Measurements from ENCODE around the gene NRXN2. TPM values are rescaled to one million over a fixed set of nuclear protein-coding genes. Genes with fewer than 3 reads are reported as not detected.

NRXN2 gene
- total RNA-seq: 1.6 TPM

DNA sequence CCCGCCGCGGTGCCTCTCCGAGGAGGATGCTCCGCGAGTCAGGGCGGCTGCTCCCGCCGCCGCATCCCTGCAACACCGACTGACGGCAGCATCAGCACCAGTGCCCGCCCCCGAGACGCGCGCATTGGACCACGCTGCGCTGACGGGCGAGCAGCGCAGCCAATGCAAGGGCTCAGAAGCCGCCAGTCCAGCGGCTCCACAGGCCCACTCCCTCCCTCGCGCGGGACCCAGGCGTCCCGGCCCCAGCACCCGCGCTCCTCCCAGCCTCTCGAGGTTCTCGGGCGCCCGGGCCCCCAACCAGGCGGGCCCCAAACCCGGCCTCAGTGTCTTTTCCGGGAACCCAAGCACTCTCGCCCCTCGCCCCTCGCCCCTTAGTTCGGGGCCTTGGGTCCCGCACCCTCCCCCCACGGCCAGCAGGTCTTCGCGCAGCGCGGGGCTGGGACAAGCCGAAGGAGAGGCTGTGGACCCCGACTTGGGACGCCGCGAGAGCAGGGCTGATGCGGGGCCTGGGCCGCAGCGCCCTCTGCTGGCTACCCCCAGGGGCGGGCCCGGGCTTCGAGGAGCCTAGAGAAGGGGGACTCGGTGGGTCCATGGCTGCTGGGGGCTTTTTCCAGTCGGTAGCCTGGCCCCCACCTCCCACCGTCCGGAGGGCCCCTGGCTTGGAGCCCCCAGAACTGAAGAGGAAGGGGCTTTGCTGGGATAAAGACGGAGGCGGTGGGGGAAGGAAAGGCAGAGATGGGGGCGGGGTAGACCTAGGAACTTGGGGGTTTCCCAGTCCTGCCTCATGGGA is at the start of gene NRXN2:
Gene NRXN2 (minus strand): TSS at position 81 of the 790 bp plus-strand sequence. CDS start 9,498 bp downstream, outside the sequence.
- peak; percentile 65 to 78 (median 67) for DNase-seq (ENCODE audit: low read depth in 2 of 3, low spot score in 2 of 3)

DNA sequence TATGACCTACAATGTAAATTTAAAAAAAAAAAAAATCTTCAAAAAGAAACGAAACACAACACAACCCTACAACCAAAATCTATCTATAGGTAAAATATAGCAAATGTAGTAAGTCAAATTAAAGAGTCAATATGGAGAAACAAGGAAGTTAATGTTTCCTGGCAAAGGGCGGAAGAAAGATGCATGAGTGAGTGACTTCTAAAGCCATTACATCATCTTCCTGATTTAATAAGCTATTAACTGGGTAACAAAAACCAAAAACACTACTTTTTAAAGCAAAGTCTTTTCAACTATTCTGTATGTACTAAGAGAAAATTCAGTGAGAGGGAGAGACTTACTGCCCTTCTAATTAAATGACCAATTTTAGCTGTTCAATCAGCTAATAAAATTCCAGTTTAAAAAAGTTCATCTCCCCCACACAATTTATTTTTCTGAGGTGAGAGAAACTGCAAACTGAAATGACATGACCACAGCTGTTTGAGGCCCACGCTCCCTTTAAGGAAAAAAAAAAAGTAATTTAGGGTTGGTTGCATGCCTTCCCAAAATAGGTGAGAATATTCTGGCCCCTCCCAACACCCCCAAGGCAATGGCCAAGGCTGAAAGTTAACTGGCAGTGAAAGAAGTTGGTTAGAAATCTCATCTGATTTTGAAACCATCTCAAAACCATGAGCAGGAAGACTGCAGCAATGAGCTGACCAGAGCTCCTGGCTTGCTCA is 49.5 kb upstream of the NRXN2 start:
- DNase-seq (ENCODE audit: low read depth in 2 of 3, low spot score in 2 of 3): peak in 1 of 3 donors; percentile 39

DNA sequence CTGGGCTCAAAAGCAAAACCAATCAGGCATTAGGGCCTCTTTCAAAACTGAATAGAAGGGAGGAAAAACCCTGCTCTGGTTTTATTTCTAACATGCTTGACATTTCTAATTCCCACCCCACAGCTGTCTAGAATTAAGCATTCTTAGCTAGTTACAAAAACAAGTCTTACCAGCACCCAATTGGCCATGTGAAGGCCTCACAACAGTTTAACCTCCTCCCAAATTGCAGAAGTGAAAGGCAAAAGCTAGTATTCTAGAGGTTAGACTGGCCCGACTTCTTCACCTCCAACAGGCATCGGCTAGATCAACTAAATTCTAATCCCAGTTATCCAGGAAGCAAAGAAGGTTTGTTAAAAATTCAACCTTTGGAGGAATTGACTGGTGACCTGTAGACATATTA is 48.9 kb upstream of the NRXN2 start:
- DNase-seq (ENCODE audit: low read depth in 2 of 3, low spot score in 2 of 3): no peak

DNA sequence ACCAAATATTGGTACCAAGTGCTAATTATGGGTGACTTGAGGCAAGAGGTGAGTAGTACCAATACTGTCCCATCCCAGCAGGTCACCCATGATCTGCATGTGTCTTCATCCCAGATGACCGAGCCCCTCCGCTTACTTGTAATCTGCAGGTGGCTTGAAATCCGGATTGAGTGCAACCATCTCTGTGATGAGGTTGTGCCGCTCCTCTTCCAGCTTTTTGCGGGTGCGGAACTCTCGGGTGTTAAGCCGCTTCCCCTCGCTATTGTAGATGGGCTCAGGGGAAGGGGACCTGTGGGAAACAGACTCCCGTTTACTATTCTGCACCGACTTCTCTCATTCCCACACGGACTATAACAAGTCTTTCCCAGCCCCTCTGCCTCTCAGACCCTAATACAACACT is 47.1 kb upstream of the NRXN2 start:
- no peak for DNase-seq (ENCODE audit: low read depth in 2 of 3, low spot score in 2 of 3)

DNA sequence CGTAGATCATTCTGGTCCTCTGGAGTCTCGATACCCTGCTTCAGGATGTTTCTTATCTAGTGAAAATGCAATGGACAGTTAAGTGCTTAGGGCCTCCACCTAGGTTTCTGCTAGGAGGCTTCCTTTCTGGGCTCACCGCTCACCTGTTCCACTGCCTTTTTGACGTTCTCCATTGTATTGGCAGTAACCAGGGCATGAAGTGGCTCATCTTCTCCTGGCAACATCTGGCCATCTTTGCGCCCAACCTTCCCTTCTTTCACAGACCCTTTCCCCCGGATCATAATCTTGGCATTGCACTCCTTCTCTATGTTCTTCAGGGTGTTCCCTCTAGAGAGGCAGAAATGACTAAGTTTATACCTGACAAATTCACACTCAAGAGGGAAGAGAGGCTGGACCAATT is 46.3 kb upstream of the NRXN2 start:
- no peak for DNase-seq (ENCODE audit: low read depth in 2 of 3, low spot score in 2 of 3)

DNA sequence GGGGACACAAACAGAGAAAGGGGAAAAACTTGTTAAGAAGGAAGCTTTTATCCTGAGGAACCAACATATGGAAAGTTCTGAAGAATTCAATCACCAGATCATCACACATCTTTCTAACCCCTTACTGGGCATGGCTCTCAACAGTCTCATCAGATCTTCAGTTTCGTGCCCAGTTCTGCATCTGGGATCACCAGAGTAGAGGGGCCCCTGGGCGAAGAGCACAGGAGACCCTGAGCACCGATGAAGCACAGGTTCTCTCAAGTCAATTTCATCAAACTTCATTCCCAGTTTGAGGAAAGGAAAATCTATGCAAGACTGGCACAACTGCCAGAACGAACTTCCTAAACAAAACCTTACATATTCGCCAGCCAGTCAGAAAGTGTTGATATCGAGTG is 45.3 kb upstream of the NRXN2 start:
- no peak for DNase-seq (ENCODE audit: low read depth in 2 of 3, low spot score in 2 of 3)

DNA sequence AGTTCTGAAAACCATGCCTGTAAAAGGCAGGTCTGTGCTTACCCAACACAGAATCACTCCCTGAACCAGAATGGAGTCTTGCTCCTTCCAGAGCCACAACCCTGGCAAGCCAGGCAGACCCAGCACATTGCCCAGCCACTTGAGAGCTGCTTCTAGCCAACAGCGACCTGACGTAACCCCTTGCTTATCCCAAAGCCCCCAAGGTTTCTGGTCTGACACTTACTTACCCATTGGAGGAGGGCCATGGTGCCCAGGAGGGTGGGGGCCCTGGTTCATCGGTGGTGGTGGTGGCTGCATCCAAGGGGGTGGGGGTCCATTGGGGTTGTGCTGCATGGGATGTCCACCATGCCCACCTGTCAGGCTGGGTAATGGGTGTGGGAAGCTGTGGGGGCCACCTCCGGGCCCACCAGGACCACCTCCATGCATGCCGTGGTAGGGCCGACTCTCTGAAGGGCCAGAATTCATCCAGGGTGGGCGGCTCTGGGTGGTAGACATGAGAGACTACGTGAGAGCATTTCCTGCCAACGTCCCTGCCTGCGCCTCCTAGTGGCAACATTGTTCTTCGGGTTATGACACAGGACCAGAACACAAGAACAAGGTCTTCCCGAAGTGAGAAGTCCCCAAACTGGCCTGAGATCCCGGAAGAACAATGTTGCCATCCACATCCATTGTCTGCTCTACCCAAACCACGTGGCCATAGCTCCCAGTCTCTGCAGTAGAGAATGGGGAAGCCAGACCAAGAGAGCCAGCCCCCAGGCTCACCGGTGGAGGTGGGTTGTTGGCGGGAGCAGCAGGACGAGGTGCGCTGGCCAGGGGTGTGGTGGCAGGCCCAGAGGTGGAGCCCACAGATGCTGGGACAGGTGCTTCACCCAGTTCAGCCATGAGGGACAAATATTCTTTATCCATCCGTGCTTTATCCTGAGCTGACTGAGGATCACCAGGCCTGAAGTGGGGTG is 44.6 kb upstream of the NRXN2 start:
- DNase-seq (ENCODE audit: low read depth in 2 of 3, low spot score in 2 of 3): peak; percentile 69 to 86 (median 70)

DNA sequence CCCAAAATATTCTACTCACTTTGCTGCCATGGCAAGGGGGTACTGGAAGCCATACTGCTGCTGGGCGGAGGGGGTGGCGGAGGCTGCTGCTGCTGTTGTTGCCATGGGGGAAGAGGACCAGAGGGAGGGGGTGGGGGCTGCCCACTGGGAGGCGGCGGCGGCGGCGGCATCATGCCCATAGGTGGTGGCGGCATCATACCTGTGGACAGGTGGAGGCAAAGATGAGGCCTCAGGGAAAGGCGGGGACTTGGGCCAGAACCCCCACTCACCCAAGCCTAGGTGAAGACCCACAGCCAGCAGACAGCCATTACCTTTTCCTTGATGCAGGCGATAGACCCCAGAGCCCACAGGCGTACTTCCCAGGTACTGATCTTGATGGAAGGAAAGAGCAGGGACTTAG is 43.9 kb upstream of the NRXN2 start:
- DNase-seq (ENCODE audit: low read depth in 2 of 3, low spot score in 2 of 3): no peak

DNA sequence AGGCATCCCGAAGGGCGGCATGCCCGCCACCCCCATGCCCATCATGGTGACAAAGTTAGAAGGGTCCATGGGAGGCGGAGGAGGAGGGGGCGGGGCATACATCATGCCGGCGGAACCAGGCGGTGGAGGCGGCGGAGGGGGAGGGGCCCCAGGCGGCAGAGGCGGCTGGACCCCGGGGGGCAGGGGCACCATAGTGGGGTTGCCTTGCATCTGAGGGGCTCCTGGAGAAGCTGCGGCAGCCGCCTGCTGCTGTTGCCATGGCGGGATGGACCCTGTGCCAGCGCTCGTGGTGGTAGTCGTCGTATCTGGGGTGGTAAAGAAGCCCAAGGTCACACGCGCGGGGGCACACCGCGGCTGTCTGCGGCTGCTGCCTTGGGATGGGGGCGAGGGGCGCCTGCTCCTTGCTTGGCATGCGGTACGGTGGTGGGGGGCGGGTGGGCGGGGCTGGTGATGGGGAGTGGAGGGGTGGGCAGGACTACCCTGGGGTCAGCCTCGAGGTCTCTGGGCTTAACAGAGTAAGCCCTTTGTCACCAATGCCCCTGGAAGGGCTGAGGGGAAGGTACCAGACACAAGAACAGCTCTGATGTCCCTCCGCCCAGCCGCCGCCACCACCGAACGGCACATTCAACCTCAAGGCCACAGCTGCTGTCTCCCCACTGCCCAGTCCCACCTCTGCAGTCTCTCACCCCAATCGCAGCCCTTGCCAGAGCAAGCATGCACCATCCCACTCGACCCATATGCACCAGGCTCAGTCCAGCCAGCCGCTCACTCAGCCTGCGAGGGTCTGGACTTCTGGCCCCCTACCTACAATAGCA is 43.1 kb upstream of the NRXN2 start:
- no peak for DNase-seq (ENCODE audit: low read depth in 2 of 3, low spot score in 2 of 3)

DNA sequence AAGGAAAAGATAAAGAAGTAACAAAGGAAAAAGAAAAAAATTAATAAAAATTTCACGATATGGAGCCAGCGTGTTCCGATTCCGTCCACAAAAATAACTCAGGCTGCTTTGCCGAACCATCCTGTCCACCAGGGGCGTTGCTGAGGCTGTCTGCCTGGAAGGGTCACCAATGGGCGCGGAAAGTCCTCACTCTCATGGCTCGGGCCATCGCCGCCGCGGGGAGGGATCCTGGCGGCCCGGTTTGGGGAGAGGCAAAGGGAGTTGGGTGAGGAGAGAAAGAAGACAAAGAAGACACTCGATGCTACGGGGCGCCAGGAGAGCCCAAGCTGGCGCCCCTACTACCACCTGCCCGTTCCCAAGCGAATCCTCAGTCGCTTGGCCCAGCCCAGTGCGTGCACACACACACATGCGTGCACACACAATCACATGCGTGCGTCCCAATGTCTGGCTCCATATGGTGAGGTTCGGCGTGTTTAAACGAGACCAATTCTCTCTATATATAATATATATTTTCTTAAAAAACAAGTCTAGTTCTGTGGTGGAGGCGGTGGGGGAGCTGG is 42.4 kb upstream of the NRXN2 start:
- no peak for DNase-seq (ENCODE audit: low read depth in 2 of 3, low spot score in 2 of 3)

DNA sequence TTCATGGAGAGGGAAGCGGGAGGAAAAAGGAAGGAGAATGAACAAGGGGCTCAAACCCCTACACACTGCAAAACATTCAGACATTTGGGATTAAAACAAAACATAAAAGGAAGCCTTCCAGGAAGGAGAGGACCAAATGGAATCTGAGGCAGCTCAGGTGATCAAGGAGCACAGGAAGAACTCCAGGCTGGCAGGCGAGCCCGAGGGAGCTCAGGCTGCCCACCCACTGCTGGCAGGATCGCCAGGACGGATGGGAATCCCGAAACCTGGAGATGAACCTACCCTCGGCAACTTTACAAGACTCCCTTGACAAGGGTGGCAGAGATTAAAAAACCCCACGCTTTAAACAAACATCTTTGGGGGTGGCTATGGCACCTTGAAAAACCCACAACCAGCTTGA is 41.8 kb upstream of the NRXN2 start:
- DNase-seq (ENCODE audit: low read depth in 2 of 3, low spot score in 2 of 3): no peak

DNA sequence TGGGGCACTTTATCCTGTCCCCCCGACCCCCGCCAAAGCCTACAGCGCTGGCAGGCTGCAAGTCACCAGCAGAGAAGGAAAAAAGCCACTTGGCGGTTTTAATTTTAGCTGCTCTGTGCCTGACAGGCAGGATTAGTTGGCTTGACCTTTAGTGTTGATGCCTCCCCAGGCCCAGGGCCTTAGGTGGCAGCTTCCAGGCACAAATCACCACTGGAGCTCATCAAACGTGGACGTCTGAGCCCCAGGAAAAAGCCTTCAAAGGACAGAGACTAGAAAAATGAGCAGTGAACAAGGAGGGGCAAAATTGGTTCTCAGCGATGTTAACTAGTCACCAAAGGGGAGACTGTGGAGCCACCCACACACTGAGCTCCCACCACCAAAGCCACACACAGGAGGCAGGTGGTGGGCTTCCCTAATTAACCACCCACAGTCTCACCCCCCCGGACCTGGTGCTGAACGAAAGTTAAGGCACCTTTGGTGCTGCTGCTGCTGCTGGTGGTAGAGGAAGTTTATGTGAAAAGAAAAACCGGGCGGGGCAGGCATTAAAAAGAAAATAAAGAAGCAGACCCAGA is 41.1 kb upstream of the NRXN2 start:
- peak in 2 of 3 donors; percentile 81 to 96 for DNase-seq (ENCODE audit: low read depth in 2 of 3, low spot score in 2 of 3)

DNA sequence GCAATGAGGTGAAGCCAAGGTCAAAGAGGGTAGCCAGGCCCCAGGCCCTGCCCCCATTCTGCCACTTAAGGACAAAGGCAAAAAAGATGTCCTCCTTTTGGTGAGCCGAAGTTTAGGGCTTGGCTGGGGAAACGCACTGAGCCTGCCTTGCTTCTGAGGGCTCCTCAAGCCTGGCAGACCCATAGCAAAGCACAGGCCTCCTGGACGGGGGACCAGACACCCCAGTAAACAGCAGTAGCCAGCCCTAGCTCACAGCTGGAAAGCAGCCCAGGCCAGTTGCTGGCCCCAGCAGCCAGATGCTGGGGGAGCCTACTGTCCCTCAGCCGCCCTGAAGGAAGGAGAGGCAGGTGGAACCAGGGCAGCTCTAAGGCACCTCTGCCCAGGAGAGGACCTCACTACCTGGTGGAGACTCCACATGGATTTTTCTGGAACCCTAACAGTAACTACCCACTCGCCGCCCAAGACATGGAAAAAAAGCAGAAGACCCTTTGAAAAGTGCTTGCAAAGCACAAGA is 40.6 kb upstream of the NRXN2 start:
- no peak for DNase-seq (ENCODE audit: low read depth in 2 of 3, low spot score in 2 of 3)

DNA sequence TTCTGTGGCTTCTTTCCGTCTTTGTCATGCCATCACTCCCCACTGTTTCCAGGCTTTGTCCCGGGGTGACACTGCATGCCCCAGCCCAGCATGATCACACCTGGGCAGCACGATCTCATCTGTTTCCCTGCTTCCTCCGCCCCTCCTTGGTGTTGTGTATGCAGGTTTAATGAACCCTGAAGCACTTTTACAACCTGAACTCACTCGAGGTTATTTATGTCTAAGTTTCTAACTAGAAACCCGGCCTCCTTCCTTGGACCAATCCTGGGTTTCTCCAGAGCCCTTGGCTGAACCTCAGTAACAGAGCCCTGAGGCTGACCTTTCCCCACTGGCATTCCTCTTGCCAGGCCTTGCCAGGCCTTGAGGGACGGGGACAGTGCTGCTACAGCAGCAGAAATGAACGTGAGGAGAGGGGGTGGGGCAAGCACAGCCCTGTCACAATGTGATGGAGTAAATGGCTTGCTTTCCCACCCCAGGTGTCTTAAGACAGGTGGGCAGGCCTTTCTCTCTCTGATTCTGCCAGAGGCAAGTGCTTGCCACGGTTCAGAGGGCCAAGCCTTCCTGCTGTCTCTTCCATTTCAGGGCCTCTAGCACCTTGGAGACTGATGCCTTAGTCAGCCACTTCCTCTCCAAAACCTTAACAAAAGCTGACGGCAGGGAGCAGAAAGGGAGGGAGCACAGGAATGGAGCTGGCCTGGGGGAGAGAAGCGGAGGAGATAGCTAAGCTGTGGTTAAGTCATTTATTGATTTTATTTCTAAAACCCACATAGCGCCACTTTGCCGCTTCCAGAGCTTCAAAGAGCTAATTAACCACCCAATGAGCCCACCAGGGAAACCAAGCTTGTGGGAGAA is 39.9 kb upstream of the NRXN2 start:
- peak in 1 of 3 donors; percentile 23 for DNase-seq (ENCODE audit: low read depth in 2 of 3, low spot score in 2 of 3)

DNA sequence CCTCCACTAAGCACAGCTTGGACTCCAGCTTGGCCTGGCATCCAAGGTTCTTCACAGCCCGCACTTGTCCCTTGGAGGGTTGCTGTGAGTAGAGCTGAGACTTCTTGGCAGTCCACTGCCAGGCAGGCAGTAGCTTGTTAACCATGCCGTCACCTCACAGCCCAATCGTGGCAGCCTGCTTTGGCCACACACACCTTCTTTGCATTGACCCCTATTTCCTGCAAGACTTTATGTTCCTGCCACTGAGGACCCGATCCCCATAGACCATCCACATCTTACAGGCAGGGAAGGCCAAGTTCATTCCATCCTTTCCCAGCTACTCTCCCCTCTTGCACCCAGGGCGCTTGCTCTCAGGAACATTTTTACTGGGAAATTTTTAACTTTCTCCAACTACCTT is 39.3 kb upstream of the NRXN2 start:
- peak in 1 of 3 donors; percentile 26 for DNase-seq (ENCODE audit: low read depth in 2 of 3, low spot score in 2 of 3)

DNA sequence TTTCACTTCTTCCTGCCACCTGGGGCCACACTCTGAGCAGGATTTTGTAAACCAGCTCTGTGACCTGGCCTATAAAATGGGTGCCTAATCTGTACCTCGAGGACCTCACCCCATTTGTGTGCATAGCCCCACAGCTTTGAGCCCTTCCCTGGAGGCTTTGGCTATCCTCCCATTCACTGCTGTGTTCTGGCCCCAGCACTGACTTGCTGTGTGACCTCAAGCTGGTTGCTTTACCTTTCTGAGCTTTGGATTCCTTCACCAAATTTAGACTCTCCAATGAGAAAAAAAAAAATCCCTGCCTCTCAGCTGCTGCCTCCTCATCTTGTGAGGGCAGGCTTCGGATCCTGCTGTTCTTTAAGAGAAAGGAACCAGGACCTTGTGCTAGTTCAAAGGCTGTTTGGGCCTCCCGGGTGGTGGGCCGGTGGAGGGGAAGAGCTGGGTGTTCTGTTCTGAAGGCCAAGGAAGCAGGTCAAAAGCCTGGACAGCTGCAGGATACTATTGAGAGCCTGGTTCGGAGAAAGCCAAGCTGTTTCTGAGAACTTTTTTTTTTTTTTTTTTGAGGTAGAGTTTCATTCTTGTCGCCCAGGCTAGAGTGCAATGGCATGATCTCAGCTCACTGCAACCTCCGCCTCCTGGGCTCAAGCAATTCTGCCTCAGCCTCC is 37.9 kb upstream of the NRXN2 start:
- no peak for DNase-seq (ENCODE audit: low read depth in 2 of 3, low spot score in 2 of 3)

DNA sequence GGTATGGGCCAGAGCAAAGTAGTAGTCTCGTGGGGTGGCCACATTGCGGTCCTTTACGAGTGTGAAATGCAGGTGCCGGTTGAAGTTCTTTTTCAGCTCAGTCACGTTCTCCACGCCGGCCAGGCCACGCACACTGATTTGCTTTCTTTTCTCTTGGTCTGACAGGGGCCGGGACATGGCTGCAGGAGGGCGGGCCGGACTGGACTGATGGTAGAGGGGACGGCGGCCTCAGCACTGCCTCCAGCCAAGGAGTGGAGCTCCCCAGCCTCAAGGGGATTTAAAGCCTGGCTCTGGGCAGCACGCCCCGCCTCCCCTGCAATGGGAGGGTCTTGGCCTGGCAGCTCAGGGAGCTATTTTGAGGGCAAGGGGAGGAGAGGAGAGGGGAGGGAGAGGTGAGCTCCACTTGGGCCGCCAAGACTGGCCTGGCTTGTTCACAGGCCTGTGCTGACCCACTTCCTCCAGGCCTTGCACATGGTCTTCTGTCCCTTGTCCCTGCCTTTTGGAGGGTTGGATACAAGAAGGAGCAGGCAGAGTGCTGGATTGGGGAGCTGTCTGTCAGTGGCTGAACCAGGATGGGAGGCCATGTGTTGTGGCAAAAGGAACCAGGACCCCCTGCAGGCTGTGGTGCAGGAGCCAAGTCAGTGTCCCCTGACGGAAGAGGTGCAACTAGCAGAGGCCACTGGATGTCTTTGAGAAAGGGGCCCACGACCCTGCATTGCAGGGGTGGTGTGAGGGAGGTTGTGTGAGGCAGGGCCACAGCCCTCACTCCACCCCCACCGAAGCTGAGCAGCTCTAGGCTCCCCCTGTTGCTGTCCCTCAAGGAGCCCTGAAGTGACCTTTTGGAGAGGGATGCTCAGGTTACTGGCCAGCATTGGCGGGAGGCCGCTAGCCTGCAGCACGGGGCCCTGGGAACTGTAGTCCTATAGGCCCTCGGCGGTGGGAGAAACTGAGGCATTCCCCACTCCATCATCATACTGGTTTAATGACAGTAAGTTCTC is 37.0 kb upstream of the NRXN2 start, which contains the start of gene PYGM:
Gene PYGM (minus strand): TSS at position 253 of the 998 bp plus-strand sequence. CDS start 76 bp downstream, at position 177.
- DNase-seq (ENCODE audit: low read depth in 2 of 3, low spot score in 2 of 3): no peak
